WTC11 (cell line): ENCODE data around the gene FFAR1. TPM values are rescaled to one million over a fixed set of nuclear protein-coding genes. Genes with fewer than 3 reads are reported as not detected.

Experiments
- ATAC-seq: fragments of 200-7000 bp; cut with Tn5 transposase; 2 replicates; pipeline ENCODE4 v1.10.0; 2021; ENCODE audit warnings: mild to moderate bottlenecking, moderate library complexity
- CTCF ChIA-PET: fragments of 300-600 bp; sonication (Branson Sonifier 250); formaldehyde crosslinking; loops from one replicate; lab custom pipeline; 2021; ENCODE audit warnings: antibody characterized with exemption; lab: Charles Lee
- POLR2A ChIA-PET: fragments of 350-600 bp; sonication (Branson Sonifier 250); formaldehyde crosslinking; loops from one replicate; lab custom pipeline; 2021; ENCODE audit warnings: antibody characterized with exemption; lab: Charles Lee
- DNase-seq: peaks from one replicate; pipeline ENCODE4 v3.0.0; 2021; ENCODE audit warnings: low spot score
- H3K27ac Mint-ChIP-seq: 2 replicates; pipeline ENCODE4 v1.8.0; 2021; ENCODE audit warnings: mixed read lengths
- H3K27me3 Mint-ChIP-seq: 2 replicates; pipeline ENCODE4 v1.8.0; 2021; ENCODE audit warnings: low read depth, mild to moderate bottlenecking, moderate library complexity, mixed read lengths
- H3K36me3 Mint-ChIP-seq: 2 replicates; pipeline ENCODE4 v1.8.0; 2021; ENCODE audit warnings: mixed read lengths
- H3K4me1 Mint-ChIP-seq: 2 replicates; pipeline ENCODE4 v1.8.0; 2022; ENCODE audit warnings: mixed read lengths
- H3K4me3 Mint-ChIP-seq: 2 replicates; pipeline ENCODE4 v1.8.0; 2021; ENCODE audit warnings: mild to moderate bottlenecking, moderate library complexity, mixed read lengths
- H3K9me3 Mint-ChIP-seq: 2 replicates; pipeline ENCODE4 v1.8.0; 2021; ENCODE audit warnings: mixed read lengths
- AFF4 ChIP-seq: sonication (generic); formaldehyde crosslinking; IDR thresholded peaks from 2 replicates; pipeline ENCODE4 v1.8.1; 2023; ENCODE audit warnings: mild to moderate bottlenecking, missing genetic modification reagents, borderline replicate concordance
- ARID4B ChIP-seq: sonication (generic); formaldehyde crosslinking; IDR thresholded peaks from 2 replicates; pipeline ENCODE4 v1.8.0; 2023; ENCODE audit warnings: missing genetic modification reagents, mild to moderate bottlenecking, borderline replicate concordance
- ATF2 ChIP-seq: sonication (generic); formaldehyde crosslinking; IDR thresholded peaks from 2 replicates; pipeline ENCODE4 v1.8.1; 2022; ENCODE audit warnings: low read depth, missing genetic modification reagents, borderline replicate concordance
- ATF3 ChIP-seq: sonication (generic); formaldehyde crosslinking; conservative IDR thresholded peaks from 2 replicates; pipeline ENCODE4 v1.8.1; 2022; ENCODE audit warnings: mild to moderate bottlenecking, missing genetic modification reagents
- CREB1 ChIP-seq: sonication (generic); formaldehyde crosslinking; IDR thresholded peaks from 2 replicates; pipeline ENCODE4 v1.8.0; 2023; ENCODE audit warnings: mild to moderate bottlenecking, missing genetic modification reagents
- CTCF ChIP-seq: fragments of 200-600 bp; IDR thresholded peaks from 2 replicates; pipeline ENCODE4 v1.8.0; 2022; ENCODE audit warnings: antibody characterized with exemption
- E2F5 ChIP-seq: sonication (generic); formaldehyde crosslinking; IDR thresholded peaks from 2 replicates; pipeline ENCODE4 v1.8.1; 2022; ENCODE audit warnings: mild to moderate bottlenecking, moderate library complexity, missing genetic modification reagents
- ETV6 ChIP-seq: sonication (generic); formaldehyde crosslinking; IDR thresholded peaks from 2 replicates; pipeline ENCODE4 v1.8.1; 2022; ENCODE audit warnings: mild to moderate bottlenecking, missing genetic modification reagents
- OVOL2 ChIP-seq: fragments of 250-450 bp; sonication (Bioruptor Pico); IDR thresholded peaks from 2 replicates; pipeline ENCODE4 v1.9.0; 2021; ENCODE audit warnings: mild to moderate bottlenecking, borderline replicate concordance
- RELA ChIP-seq: sonication (generic); formaldehyde crosslinking; IDR thresholded peaks from 2 replicates; pipeline ENCODE4 v1.8.1; 2022; ENCODE audit warnings: missing genetic modification reagents, mild to moderate bottlenecking, borderline replicate concordance
- RORB ChIP-seq: fragments of 250-450 bp; sonication (Bioruptor Pico); IDR thresholded peaks from 2 replicates; pipeline ENCODE4 v1.9.0; 2021; ENCODE audit warnings: mild to moderate bottlenecking
- SOX15 ChIP-seq: fragments of 250-450 bp; sonication (Bioruptor Pico); IDR thresholded peaks from 2 replicates; pipeline ENCODE4 v1.9.0; 2021; ENCODE audit warnings: mild to moderate bottlenecking
- USF1 ChIP-seq: sonication (generic); formaldehyde crosslinking; IDR thresholded peaks from 2 replicates; pipeline ENCODE4 v1.8.0; 2022; ENCODE audit warnings: mild to moderate bottlenecking, missing genetic modification reagents
- USF2 ChIP-seq: sonication (generic); formaldehyde crosslinking; IDR thresholded peaks from 2 replicates; pipeline ENCODE4 v1.8.1; 2023; ENCODE audit warnings: mild to moderate bottlenecking, missing genetic modification reagents, moderate library complexity
- ZBTB43 ChIP-seq: sonication (generic); formaldehyde crosslinking; IDR thresholded peaks from 2 replicates; pipeline ENCODE4 v1.8.1; 2023; ENCODE audit warnings: mild to moderate bottlenecking, missing genetic modification reagents
- ZNF423 ChIP-seq: fragments of 250-450 bp; sonication (Bioruptor Pico); IDR thresholded peaks from 2 replicates; pipeline ENCODE4 v2.1.2; 2022; ENCODE audit warnings: mild to moderate bottlenecking, moderate library complexity
- ZNF425 ChIP-seq: fragments of 250-450 bp; sonication (Bioruptor Pico); conservative IDR thresholded peaks from 2 replicates; pipeline ENCODE4 v1.9.0; 2021; ENCODE audit warnings: mild to moderate bottlenecking
- total RNA-seq: library from RNA; stranded (reverse); gene quantifications from 3 replicates; pipeline ENCODE4 v1.2.3, GENCODE V29; 2021

Gene FFAR1
- total RNA-seq, 1 experiment from 2014 or later = 0.07 TPM

- no peaks in the 10 kb centered on the region for H3K27me3 Mint-ChIP-seq
- no peak overlapping the region for H3K4me3 Mint-ChIP-seq
- no peaks in the 10 kb centered on the region for H3K9me3 Mint-ChIP-seq
- no peak for ATAC-seq
- H3K36me3 Mint-ChIP-seq = no peaks in the 10 kb centered on the region
- POLR2A ChIA-PET = no interaction called here
- CTCF ChIA-PET = no interaction called here
- no peak for TF ChIP-seq USF2 (CRISPR knock-in tag)
- no peak for TF ChIP-seq ATF3 (CRISPR knock-in tag)
- no peak for TF ChIP-seq SOX15
- TF ChIP-seq OVOL2 (CRISPR knock-in tag) = no peak
- TF ChIP-seq ATF2 = no peak
- TF ChIP-seq ZNF425 = no peak
- no peak for TF ChIP-seq RORB (CRISPR knock-in tag)
- TF ChIP-seq ZNF423 (CRISPR knock-in tag) = no peak
- TF ChIP-seq E2F5 (CRISPR knock-in tag) = no peak
- TF ChIP-seq ETV6 (CRISPR knock-in tag) = no peak
- TF ChIP-seq CTCF = no peak
- TF ChIP-seq ZBTB43 = no peak
- TF ChIP-seq RELA (CRISPR knock-in tag) = no peak
- TF ChIP-seq CREB1 (CRISPR knock-in tag) = no peak
- no peak for TF ChIP-seq AFF4 (CRISPR knock-in tag)
- no peak for TF ChIP-seq ARID4B (CRISPR knock-in tag)
- no peak for TF ChIP-seq USF1
- no peak overlapping the region for H3K27ac Mint-ChIP-seq
- DNase-seq = no peak
- H3K4me1 Mint-ChIP-seq = no peaks in the 10 kb centered on the region
These were observed 48.7 kb downstream of the FFAR1 start for GRCh38 chr19:35396240-35396885.
